GM19455 (cell line): ENCODE measurements around the gene AIFM3.

ENCODE experiments used
- ATAC-seq: cut with Tn5 transposase; IDR thresholded peaks from one replicate; pipeline ENCODE4 v1.9.1; 2021; ENCODE audit not compliant: unreplicated experiment

AIFM3 gene

GRCh38 chr22:21025763-21026755, 59.0 kb downstream of the AIFM3 start:
- ATAC-seq, result no peak

GRCh38 chr22:21026783-21027692, 60.0 kb downstream of the AIFM3 start:
- ATAC-seq, result no peak

DNA sequence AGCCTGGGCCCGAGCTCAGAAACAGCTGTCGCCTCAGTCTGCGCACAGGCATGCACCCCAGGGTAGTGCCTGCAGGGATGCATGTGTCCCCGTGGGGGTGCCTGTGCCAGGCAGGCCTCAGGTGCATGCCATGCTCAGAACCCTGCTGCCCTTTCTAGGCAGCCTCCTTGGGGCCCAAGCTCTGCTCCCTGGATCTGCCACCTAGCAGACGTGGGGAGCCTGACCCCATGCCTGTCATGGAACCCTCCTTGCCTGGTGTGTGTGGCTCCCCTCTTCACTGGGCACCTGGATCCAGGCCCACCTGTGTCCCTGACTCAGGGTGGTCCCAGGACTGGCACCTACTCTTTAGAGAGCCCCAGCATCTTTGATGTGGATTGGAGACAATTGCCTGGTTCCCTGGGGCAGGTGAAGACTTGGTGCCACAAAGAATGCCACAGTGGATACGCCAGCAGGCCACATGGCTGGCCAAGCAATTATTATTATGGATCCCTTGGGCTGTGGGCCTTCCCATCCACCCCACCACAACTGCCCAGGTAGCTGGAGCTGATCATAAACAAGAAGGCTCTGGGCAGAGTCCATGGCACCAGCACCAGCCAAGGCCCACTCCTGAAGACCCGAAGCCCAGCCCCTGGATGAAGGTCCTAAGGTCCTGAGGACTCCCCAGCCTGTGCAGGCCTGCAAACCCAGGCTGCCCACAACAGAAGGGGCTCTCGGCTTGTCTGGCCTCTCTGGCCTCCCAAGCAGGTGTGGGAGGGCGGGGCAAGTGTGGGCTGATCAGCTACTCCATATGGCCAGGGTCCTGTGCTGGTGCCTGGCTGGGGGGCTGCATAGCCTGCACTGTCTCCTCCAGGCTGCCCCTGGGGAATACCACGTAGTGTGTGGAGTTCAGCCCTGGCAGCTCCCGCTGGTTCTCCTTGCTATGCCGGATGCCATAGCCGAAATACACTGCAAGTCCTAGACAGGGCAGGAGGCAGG, 61.5 kb downstream of the AIFM3 start:
- no peak for ATAC-seq

DNA sequence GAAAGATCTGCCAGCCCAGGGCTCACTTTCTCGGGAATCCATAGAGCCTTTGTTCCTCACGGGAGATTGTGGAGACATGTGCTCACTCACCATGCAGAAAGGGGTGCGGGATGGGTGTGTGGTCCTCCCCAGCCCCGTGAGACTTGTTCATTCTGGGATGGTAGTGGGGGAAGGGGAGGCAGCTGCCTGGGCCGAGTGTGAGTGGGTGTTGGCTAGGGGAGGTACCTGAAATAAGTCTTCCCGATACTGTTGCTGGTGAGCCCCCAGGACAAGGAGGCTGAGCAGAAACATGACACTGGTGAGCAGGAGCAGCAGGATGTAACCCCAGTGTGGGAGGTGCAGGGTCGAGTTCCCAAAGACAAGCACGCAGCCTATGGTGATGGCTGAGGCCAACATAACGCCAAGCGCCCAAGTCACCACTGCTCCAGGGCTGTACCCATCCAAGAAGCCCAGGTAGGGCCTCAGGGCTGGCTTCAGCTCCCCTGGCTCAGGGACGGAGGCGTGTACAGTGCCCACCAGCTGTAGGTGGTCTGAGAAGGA, 62.5 kb downstream of the AIFM3 start:
- ATAC-seq, result no peak

- ATAC-seq, result no peak
Observed at GRCh38 chr22:21030032-21030431, 63.0 kb downstream of the AIFM3 start.
